Karpas-422 (cell line): ENCODE measurements around the gene UPP2. TPM values are rescaled to one million over a fixed set of nuclear protein-coding genes. Genes with fewer than 3 reads are reported as not detected.

ENCODE experiments used
- DNase-seq: peaks from one replicate; pipeline ENCODE4 v3.0.0-alpha.2; 2015
- H2AFZ ChIP-seq: fragments of 200-600 bp; sonication (generic); 2 replicates; pipeline ENCODE4 v1.6.1; 2014; ENCODE audit warnings: antibody characterized with exemption, low read length, mixed read lengths
- H3K27ac ChIP-seq: fragments of 200-600 bp; sonication (generic); 2 replicates; pipeline ENCODE4 v1.5.1; 2014; ENCODE audit warnings: mild to moderate bottlenecking, low read length, moderate library complexity
- H3K27me3 ChIP-seq: fragments of 200-600 bp; sonication (generic); 2 replicates; pipeline ENCODE4 v1.6.1; 2014; ENCODE audit warnings: low read length, mixed read lengths
- H3K36me3 ChIP-seq: fragments of 200-600 bp; sonication (generic); 2 replicates; pipeline ENCODE4 v1.6.1; 2014; ENCODE audit warnings: low read length, mixed read lengths; ENCODE audit not compliant: insufficient read depth
- H3K4me1 ChIP-seq: fragments of 200-600 bp; sonication (generic); 2 replicates; pipeline ENCODE4 v1.6.1; 2014; ENCODE audit warnings: mild to moderate bottlenecking, low read length, mixed read lengths
- H3K4me2 ChIP-seq: fragments of 200-600 bp; sonication (generic); 2 replicates; pipeline ENCODE4 v1.6.1; 2014; ENCODE audit warnings: low read length, low read depth, mild to moderate bottlenecking; ENCODE audit not compliant: poor library complexity, severe bottlenecking
- H3K4me3 ChIP-seq: fragments of 200-600 bp; sonication (generic); 2 replicates; pipeline ENCODE4 v1.5.1; 2014; ENCODE audit warnings: mild to moderate bottlenecking, antibody characterized with exemption, low read length, mixed read lengths
- H3K79me2 ChIP-seq: fragments of 200-600 bp; sonication (generic); 2 replicates; pipeline ENCODE4 v1.6.1; 2014; ENCODE audit warnings: mild to moderate bottlenecking, low read length, mixed read lengths
- H3K9ac ChIP-seq: fragments of 200-600 bp; sonication (generic); 2 replicates; pipeline ENCODE4 v1.6.0; 2014; ENCODE audit warnings: low read length
- H3K9me2 ChIP-seq: fragments of 200-600 bp; sonication (generic), shearing (Covaris generic); replicated peaks from 2 replicates; pipeline ENCODE4 v1.6.0; 2014; ENCODE audit warnings: mild to moderate bottlenecking, low read length, moderate library complexity; ENCODE audit not compliant: insufficient read depth
- H3K9me3 ChIP-seq: fragments of 300-700, 200-600 bp; sonication (generic); 2 replicates; pipeline ENCODE4 v1.6.1; 2014; ENCODE audit warnings: low read length, mixed read lengths
- H4K20me1 ChIP-seq: fragments of 200-600 bp; sonication (generic); 2 replicates; pipeline ENCODE4 v1.6.1; 2014; ENCODE audit warnings: mild to moderate bottlenecking, antibody characterized with exemption, low read length, low read depth; ENCODE audit not compliant: insufficient read depth
- total RNA-seq: library from RNA; depleted of rRNA; stranded (reverse); fragments of >200 nt; shearing (Covaris generic); gene quantifications from 2 replicates; pipeline ENCODE4 v1.2.3, GENCODE V29; 2014; ENCODE audit warnings: low replicate concordance; rRNA removed

UPP2 gene
- total RNA-seq, 1 experiment from 2014 or later: not detected

DNA sequence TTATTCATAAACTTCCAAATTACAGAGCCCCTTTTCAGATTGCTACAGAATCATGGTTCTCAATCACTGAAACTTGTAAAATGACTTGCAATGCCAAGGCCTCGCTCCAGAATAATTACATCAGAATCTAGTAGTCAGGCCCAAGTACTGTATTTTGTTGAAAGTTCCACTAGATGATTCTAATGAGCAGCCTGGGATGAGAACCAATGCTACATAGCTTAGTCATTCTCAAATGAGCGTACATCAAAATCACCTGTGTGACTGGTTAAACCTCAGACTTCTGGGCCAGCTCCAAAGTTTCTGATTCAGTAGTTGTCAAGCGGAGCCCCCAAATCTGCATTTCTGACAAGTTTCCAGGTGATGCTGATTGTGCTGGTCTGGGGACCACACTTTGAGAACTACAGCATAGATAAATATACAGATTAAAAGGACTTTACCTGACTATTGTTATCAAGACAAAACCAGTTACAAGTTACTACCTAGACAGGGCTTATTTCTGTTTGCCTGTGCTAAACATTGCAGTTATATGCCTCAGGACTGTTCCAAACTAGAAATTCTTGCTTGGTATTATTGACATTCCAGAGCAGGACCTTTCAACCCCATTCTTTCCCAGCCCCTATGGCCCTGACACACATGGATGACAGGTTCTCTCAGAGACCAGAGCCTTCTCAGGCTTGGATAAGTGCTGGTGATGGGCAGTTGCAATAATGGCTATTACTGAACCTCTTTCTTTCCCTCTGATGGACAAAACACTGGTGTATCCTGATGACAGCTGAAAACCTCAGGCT, 83.1 kb downstream of the UPP2 start:
- Histone ChIP-seq H3K4me2 (no peak overlapping the region), H3K9ac (no peak overlapping the region), H3K9me3 (no peaks in the 10 kb centered on the region), H3K36me3 (no peaks in the 10 kb centered on the region), H4K20me1 (no peaks in the 10 kb centered on the region), H3K4me3 (no peak overlapping the region), H3K4me1 (no peaks in the 10 kb centered on the region), H3K27ac (no peak overlapping the region), H3K9me2 (0 out of 2 replicates have a peak, but pooled peaks cover 3% of the 10 kb centered on the region), H2AFZ (no peak overlapping the region), H3K27me3 (no peaks in the 10 kb centered on the region), H3K79me2 (no peaks in the 10 kb centered on the region)
- DNase-seq: no peak

Other genes starting within 250 kb of the UPP2 start
- 0.07 and 0.22 TPM in 2 replicates for gene ACVR1, start 225.5 kb upstream of the UPP2 start, total RNA-seq